Spleen (tissue), 11 donors: ENCODE measurements around the gene MYRF. TPM values are rescaled to one million over a fixed set of nuclear protein-coding genes. Genes with fewer than 3 reads are reported as not detected.

ENCODE experiments used
- DNase-seq: peaks from one replicate; pipeline ENCODE4 v3.0.0-alpha.2; 2020
- H3K27ac ChIP-seq, 8 donors: fragments of 200-600 bp; sonication (generic) in 7 of 8; 1 replicate in 4 of 8; 2 replicates in 4 of 8; pipeline versions ENCODE4 v1.5.0 to v1.8.0; 2016 to 2021; ENCODE audit warnings: inconsistent platforms in 4 of 8, mild to moderate bottlenecking in 4 of 8, moderate library complexity in 1 of 8
- H3K27me3 ChIP-seq, 7 donors: fragments of 200-600 bp; sonication (generic) in 6 of 7; replicated peaks in 1 of 7; 1 replicate in 4 of 7; 2 replicates in 3 of 7; pipeline versions ENCODE4 v1.5.0 to v1.8.0; 2016 to 2021; ENCODE audit warnings: inconsistent platforms in 3 of 7, mild to moderate bottlenecking in 1 of 7
- H3K36me3 ChIP-seq, 6 donors: fragments of 200-600 bp; sonication (generic) in 5 of 6; 1 replicate in 4 of 6; 2 replicates in 2 of 6; pipeline versions ENCODE4 v1.5.0 to v1.8.0; 2016 to 2021; ENCODE audit warnings: inconsistent platforms in 2 of 6
- H3K4me1 ChIP-seq, 6 donors: fragments of 200-600 bp; sonication (generic) in 5 of 6; 1 replicate in 3 of 6; 2 replicates in 3 of 6; pipeline versions ENCODE4 v1.5.0 to v1.8.0; 2016 to 2021; ENCODE audit warnings: inconsistent platforms in 3 of 6
- H3K4me3 ChIP-seq, 8 donors: fragments of 200-600 bp; sonication (generic) in 7 of 8; 1 replicate in 4 of 8; 2 replicates in 4 of 8; pipeline versions ENCODE4 v1.5.0 to v1.8.0; 2016 to 2021; ENCODE audit warnings: inconsistent platforms in 4 of 8, mild to moderate bottlenecking in 4 of 8, moderate library complexity in 2 of 8
- H3K9me3 ChIP-seq, 8 donors: fragments of 200-600 bp; sonication (generic) in 7 of 8; 1 replicate in 4 of 8; 2 replicates in 4 of 8; pipeline versions ENCODE4 v1.5.0 to v1.8.0; 2016 to 2021; ENCODE audit warnings: inconsistent platforms in 4 of 8
- POLR2A ChIP-seq, 3 donors: fragments of 450-650 bp; IDR thresholded peaks; one replicate each; pipeline ENCODE4 v1.5.1; 2017; ENCODE audit warnings: antibody characterized with exemption in 3 of 3, mild to moderate bottlenecking in 1 of 3
- POLR2AphosphoS5 ChIP-seq, 3 donors: sonication (generic); formaldehyde crosslinking; IDR thresholded peaks; one replicate each; pipeline ENCODE4 v1.5.1; 2017; ENCODE audit warnings: antibody characterized with exemption in 3 of 3
- WGBS, 5 donors: extraction: QIAGEN DNeasy Blood & Tissue Kit in 3 of 5; methylation state at CpG; one replicate each; pipeline versions ENCODE4 v1.1.5 to v1.1.7; 2013 to 2018; 5-methylcytosine and 5-hydroxymethylcytosine counted together
- intact Hi-C: fragments of 100-400 bp; cut with DNase I; formaldehyde crosslinking; loops from one replicate; pipeline ENCODE4 v1.15.0; 2023; ENCODE audit warnings: low total_unique reads
- polyA plus RNA-seq, 3 donors: library from polyadenylated mRNA; stranded (reverse); fragments of 200-250 nt; gene quantifications; one replicate each; pipeline ENCODE4 v1.2.1, GENCODE V29; 2013
- total RNA-seq, 7 donors: library from RNA; depleted of rRNA in 3 of 7; stranded (reverse); fragments of >200 nt in 3 of 7; fragmentation: NEBNext Ultra II Directional in 4 of 7; extraction: Animal tissue kit (Norgen Biotek cat#: 25700) in 4 of 7; gene quantifications; one replicate each; pipeline versions ENCODE4 v1.1.0 to v1.2.1, GENCODE V29; 2016 to 2021
- TF ChIP-seq, protein P1 (sequence below), 11 experiments: fragments of 200-600 bp in 7 of 11; fragments of 450-650 bp in 4 of 11; sonication (generic) in 4 of 11; IDR thresholded peaks in 8 of 11; conservative IDR thresholded peaks in 3 of 11; 1 replicate in 7 of 11; 2 replicates in 4 of 11; pipeline versions ENCODE4 v1.4.0 to v1.8.0; 2016 to 2021; ENCODE audit warnings: antibody characterized with exemption in 11 of 11, inconsistent platforms in 4 of 11, mild to moderate bottlenecking in 1 of 11
- donor health status: healthy with polysubstance abuse.
- donor health status: DM: no; HTN: no; CAD: no; lungs with moderate emphysema.
- donor health status: DM: no; HTN: no; CAD: no.
- donor health status: Bipolar disorder and iron deficiency.
- donor health status: healthy.
- donor health status: DM: no; HTN: no; CAD: no.
- donor health status: DM: yes; HTN: yes; CAD: no.

Gene MYRF
- total and polyA plus RNA-seq, 10 donors, result 0.15 to 1.5 (median 0.55) TPM

DNA sequence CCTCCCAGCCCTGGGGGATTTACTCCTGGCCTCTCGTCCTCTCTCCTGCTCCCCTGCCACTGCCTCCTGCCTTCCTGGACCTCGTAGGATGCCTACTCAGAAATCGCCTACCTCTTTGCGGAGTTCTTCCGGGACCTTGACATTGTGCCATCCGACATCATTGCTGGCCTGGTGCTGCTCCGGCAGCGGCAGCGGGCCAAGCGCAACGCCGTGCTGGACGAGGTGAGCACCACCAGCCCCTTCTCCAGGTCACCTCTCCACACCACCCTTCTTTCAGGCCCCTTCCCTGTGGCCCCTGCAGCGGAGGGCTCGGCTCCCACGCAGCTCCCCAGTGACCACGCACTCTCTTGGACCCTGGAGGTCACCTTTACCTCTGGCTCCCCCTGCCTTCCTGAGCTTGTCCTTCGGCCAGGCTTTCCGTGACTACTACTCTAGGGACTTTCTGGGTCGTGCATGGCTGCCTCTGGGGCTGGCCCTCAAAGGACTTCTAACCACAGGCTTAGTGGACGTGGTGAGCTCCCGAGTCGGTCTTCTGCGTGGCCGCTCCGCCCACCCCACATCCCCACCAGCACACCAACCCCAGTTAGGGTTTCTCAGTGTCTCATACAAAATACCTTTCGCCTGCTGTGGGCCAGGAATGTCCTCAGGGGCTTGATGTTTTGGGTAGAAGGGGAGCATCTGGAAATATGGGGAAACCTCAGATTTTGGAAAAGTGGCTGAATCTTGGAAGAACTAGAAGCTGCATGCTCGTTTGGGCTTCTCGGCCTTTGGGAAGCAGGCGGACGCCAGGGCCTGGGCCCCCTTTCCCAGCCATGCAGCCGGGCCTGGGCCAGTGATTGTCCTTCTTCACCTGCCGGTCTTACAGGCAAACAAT lies 24.1 kb upstream of the MYRF start:
- no peak for TF ChIP-seq POLR2A (IDR thresholded peaks at IDR 0.05)
- TF ChIP-seq, protein P1, sequence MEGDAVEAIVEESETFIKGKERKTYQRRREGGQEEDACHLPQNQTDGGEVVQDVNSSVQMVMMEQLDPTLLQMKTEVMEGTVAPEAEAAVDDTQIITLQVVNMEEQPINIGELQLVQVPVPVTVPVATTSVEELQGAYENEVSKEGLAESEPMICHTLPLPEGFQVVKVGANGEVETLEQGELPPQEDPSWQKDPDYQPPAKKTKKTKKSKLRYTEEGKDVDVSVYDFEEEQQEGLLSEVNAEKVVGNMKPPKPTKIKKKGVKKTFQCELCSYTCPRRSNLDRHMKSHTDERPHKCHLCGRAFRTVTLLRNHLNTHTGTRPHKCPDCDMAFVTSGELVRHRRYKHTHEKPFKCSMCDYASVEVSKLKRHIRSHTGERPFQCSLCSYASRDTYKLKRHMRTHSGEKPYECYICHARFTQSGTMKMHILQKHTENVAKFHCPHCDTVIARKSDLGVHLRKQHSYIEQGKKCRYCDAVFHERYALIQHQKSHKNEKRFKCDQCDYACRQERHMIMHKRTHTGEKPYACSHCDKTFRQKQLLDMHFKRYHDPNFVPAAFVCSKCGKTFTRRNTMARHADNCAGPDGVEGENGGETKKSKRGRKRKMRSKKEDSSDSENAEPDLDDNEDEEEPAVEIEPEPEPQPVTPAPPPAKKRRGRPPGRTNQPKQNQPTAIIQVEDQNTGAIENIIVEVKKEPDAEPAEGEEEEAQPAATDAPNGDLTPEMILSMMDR (IDR thresholded peaks at IDR 0.05 in 8 of 11, conservative IDR thresholded peaks at IDR 0.05 in 3 of 11), result no peak
- no peak for TF ChIP-seq POLR2AphosphoS5 (IDR thresholded peaks at IDR 0.05)
- WGBS, 5 donors, result 79 to 93% (median 87%) methylated on average over 32 to 33 of the region's 33 CpGs
- no peak overlapping the region for H3K4me3 ChIP-seq
- no peaks in the 10 kb centered on the region for H3K27me3 ChIP-seq
- peaks cover 0 to 6% (median 4%) of the 10 kb centered on the region in 6 donors for H3K4me1 ChIP-seq
- H3K9me3 ChIP-seq, result no peaks in the 10 kb centered on the region
- no peak overlapping the region for H3K27ac ChIP-seq
- DNase-seq, result no peak
- intact Hi-C loops, result no loop called here
- peaks cover 0 to 55% (median 0%) of the 10 kb centered on the region in 6 donors for H3K36me3 ChIP-seq

GRCh38 chr11:61728940-61729219 lies 23.6 kb upstream of the MYRF start:
- H3K4me3 ChIP-seq, result no peak overlapping the region
- H3K27ac ChIP-seq, result no peak overlapping the region
- H3K9me3 ChIP-seq, result no peaks in the 10 kb centered on the region
- H3K4me1 ChIP-seq, result peaks cover 0 to 11% (median 7%) of the 10 kb centered on the region in 6 donors
- H3K36me3 ChIP-seq, result peaks cover 0 to 50% (median 0%) of the 10 kb centered on the region in 6 donors
- intact Hi-C loops, result no loop called here
- WGBS, 5 donors, result 73 to 79% (median 76%) methylated on average over 8 of the region's 8 CpGs
- no peaks in the 10 kb centered on the region for H3K27me3 ChIP-seq
- TF ChIP-seq, protein P1 (IDR thresholded peaks at IDR 0.05 in 8 of 11, conservative IDR thresholded peaks at IDR 0.05 in 3 of 11), result no peak
- TF ChIP-seq POLR2A (IDR thresholded peaks at IDR 0.05) (no peak), POLR2AphosphoS5 (IDR thresholded peaks at IDR 0.05) (no peak)
- DNase-seq, result no peak

DNA sequence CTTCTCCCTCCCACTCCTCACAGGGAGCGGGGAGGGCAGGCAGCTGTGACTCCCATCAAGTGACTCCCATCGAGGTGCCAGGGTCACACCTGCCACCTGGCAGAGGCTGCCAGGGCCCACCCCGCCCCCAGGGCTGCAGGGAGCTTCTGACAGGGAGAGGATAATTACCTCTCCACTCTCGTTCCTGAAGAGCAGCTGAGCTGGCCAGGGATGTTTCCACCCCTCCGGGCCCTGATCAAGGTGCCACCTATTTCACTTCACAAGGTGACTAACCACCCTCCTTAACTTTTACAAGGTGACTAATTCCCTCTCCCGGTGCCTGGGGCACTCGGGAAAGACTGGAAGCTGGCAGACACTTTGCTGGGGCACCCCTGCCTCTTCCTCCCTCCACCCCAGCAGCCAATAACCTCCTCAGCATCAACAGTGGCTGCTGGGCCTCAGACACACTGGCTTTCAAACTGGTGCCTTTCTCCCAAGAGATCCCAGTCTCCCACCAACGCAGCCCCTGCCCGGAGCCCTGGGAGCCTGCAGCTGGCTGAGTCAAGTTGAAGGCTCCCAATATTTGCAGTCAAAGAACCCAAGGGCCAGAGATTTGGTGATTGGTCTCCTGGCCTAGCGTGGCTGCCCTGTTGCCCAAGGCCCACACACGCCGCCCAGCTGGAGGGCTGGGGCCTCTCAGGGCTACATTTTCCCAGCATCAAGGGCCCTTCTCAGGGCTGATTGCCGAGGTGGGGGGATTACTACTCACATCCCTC lies 22.0 kb upstream of the MYRF start:
- Histone ChIP-seq H3K4me3 (no peak overlapping the region), H3K27me3 (no peaks in the 10 kb centered on the region), H3K9me3 (no peaks in the 10 kb centered on the region), H3K36me3 (peaks cover 0 to 47% (median 0%) of the 10 kb centered on the region in 6 donors), H3K4me1 (peaks cover 0 to 11% (median 7%) of the 10 kb centered on the region in 6 donors), H3K27ac (no peak overlapping the region)
- no peak for DNase-seq
- WGBS, 5 donors, result 81 to 90% (median 85%) methylated on average over 11 to 13 of the region's 13 CpGs
- intact Hi-C loops, result loop anchor here (5.0 kb wide), 1 partner anchor 48 kb away; the partner anchor contains the start of gene DAGLA
- TF ChIP-seq POLR2A (IDR thresholded peaks at IDR 0.05), result no peak
- no peak for TF ChIP-seq POLR2AphosphoS5 (IDR thresholded peaks at IDR 0.05)
- TF ChIP-seq, protein P1 (IDR thresholded peaks at IDR 0.05 in 8 of 11, conservative IDR thresholded peaks at IDR 0.05 in 3 of 11), result no peak
